ENCODE data around the gene RSPO1. TPM values are rescaled to one million over a fixed set of nuclear protein-coding genes. Genes with fewer than 3 reads are reported as not detected.

Gene RSPO1
- total and polyA plus RNA-seq, 2 of the 13 experiments (the other 11 are each of a cell fraction or from before 2014, with no cell fraction given) = not detected

DNA sequence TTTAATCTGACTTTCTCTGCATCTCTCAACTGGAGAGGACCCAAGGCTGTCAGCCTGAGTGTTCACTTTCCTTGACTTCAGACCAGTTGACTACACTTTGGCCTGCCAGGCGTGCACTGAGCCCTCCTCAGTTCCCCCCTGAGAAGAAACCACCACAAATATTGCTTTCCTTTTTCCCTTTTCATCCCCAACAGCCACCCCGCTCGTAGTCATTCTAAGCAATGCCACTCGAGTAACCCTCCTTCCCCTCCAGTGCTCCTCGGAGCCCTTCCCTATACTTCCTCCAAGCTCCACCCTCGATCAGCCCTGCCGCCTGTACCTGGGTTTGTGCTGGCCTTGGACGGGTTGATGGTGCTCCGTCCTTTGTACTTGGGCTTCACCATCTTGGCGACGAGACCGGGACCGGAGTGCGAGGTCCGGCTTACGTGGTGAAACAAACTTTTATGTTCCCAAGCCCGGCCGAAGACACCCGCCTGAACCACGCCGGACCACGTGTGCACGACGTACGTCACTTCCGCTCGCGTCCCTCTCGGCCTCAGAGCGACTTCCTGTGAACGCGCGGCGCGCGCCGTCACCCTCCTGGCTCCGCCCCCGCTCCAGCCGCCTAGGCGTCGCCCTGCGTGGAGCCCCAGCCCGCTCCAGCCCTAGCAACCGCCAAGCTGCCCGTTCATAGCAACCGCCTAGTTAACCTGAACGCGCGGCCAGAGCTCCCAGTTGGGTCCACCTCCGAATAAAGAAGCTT lies 39.1 kb downstream of the RSPO1 start, which contains the start of gene GNL2 (continued):
- TF ChIP-seq CREB1 (IDR thresholded peaks at IDR 0.05) = peak; percentile 96
- TF ChIP-seq CREB1 (CRISPR knock-in tag; IDR thresholded peaks at IDR 0.05) = peak; percentile 98
- peak; percentile 76; the same call in 1 of the 2 replicates for TF ChIP-seq KDM2A (CRISPR knock-in tag; IDR thresholded peaks at IDR 0.05; ENCODE audit: borderline replicate concordance, low read depth)
- TF ChIP-seq, protein P1, sequence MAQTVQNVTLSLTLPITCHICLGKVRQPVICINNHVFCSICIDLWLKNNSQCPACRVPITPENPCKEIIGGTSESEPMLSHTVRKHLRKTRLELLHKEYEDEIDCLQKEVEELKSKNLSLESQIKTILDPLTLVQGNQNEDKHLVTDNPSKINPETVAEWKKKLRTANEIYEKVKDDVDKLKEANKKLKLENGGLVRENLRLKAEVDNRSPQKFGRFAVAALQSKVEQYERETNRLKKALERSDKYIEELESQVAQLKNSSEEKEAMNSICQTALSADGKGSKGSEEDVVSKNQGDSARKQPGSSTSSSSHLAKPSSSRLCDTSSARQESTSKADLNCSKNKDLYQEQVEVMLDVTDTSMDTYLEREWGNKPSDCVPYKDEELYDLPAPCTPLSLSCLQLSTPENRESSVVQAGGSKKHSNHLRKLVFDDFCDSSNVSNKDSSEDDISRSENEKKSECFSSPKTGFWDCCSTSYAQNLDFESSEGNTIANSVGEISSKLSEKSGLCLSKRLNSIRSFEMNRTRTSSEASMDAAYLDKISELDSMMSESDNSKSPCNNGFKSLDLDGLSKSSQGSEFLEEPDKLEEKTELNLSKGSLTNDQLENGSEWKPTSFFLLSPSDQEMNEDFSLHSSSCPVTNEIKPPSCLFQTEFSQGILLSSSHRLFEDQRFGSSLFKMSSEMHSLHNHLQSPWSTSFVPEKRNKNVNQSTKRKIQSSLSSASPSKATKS (CRISPR knock-in tag; IDR thresholded peaks at IDR 0.05) = no peak
- TF ChIP-seq ZNF879 (CRISPR knock-in tag; IDR thresholded peaks at IDR 0.05) = no peak
- TF ChIP-seq ZNF567 (CRISPR knock-in tag; IDR thresholded peaks at IDR 0.05; ENCODE audit: borderline replicate concordance) = no peak
- no peak for TF ChIP-seq ISL2 (CRISPR knock-in tag; IDR thresholded peaks at IDR 0.05)
- TF ChIP-seq ZBTB7A (CRISPR knock-in tag; IDR thresholded peaks at IDR 0.05) = no peak
- 0 out of 2 replicates have a peak, but pooled peaks have one; percentile 48 for TF ChIP-seq TSC22D2 (CRISPR knock-in tag; IDR thresholded peaks at IDR 0.05; ENCODE audit: borderline replicate concordance)
- no peak for TF ChIP-seq ZNF616 (CRISPR knock-in tag; IDR thresholded peaks at IDR 0.05; ENCODE audit: low read depth)
- peak; percentile 58 for TF ChIP-seq HNRNPLL (IDR thresholded peaks at IDR 0.05; ENCODE audit: low read depth, low read length, poor library complexity, severe bottlenecking)
- TF ChIP-seq, protein P2, sequence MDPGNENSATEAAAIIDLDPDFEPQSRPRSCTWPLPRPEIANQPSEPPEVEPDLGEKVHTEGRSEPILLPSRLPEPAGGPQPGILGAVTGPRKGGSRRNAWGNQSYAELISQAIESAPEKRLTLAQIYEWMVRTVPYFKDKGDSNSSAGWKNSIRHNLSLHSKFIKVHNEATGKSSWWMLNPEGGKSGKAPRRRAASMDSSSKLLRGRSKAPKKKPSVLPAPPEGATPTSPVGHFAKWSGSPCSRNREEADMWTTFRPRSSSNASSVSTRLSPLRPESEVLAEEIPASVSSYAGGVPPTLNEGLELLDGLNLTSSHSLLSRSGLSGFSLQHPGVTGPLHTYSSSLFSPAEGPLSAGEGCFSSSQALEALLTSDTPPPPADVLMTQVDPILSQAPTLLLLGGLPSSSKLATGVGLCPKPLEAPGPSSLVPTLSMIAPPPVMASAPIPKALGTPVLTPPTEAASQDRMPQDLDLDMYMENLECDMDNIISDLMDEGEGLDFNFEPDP (CRISPR knock-in tag; conservative IDR thresholded peaks at IDR 0.05) = no peak
- TF ChIP-seq PBX2 (CRISPR knock-in tag; IDR thresholded peaks at IDR 0.05) = no peak
- no peak for TF ChIP-seq ZBTB10 (CRISPR knock-in tag; IDR thresholded peaks at IDR 0.05; ENCODE audit: borderline replicate concordance)
- no peak for TF ChIP-seq KLF11 (CRISPR knock-in tag; IDR thresholded peaks at IDR 0.05)
- no peak for TF ChIP-seq NR2F2 (IDR thresholded peaks at IDR 0.05; ENCODE audit: borderline replicate concordance, low read depth)
- TF ChIP-seq ZNF253 (CRISPR knock-in tag; IDR thresholded peaks at IDR 0.05; ENCODE audit: borderline replicate concordance) = no peak
- no peak for TF ChIP-seq ZUFSP (CRISPR knock-in tag; IDR thresholded peaks at IDR 0.05; ENCODE audit: borderline replicate concordance)
